SK-N-SH treated with all-trans-retinoic acid at 6 μM for 48 hours (cell line): ENCODE data around the gene SLC26A2.

Source experiments
- ARNTL ChIP-seq: fragments of 450-650 bp; formaldehyde crosslinking; IDR thresholded peaks from 2 replicates; pipeline ENCODE4 v1.5.0; 2020; ENCODE audit warnings: low read depth, mild to moderate bottlenecking, moderate library complexity, borderline replicate concordance
- GLIS3 ChIP-seq: fragments of 250-450 bp; sonication (Bioruptor Pico); IDR thresholded peaks from 2 replicates; pipeline ENCODE4 v1.5.0; 2020; ENCODE audit warnings: mild to moderate bottlenecking, moderate library complexity
- RARB ChIP-seq: fragments of 250-450 bp; sonication (Bioruptor Pico); IDR thresholded peaks from 2 replicates; pipeline ENCODE4 v1.8.0; 2021; ENCODE audit warnings: mild to moderate bottlenecking, moderate library complexity
- TCF4 ChIP-seq: fragments of 250-450 bp; sonication (Bioruptor Pico); IDR thresholded peaks from 2 replicates; pipeline ENCODE4 v1.8.0; 2021; ENCODE audit warnings: mild to moderate bottlenecking, moderate library complexity, borderline replicate concordance
- TOX ChIP-seq: fragments of 250-450 bp; sonication (Bioruptor Pico); IDR thresholded peaks from 2 replicates; pipeline ENCODE4 v1.8.0; 2021; ENCODE audit warnings: mild to moderate bottlenecking, moderate library complexity, borderline replicate concordance
- ZC3H10 ChIP-seq: fragments of 250-450 bp; sonication (Bioruptor Pico); IDR thresholded peaks from 2 replicates; pipeline ENCODE4 v1.5.1; 2021; ENCODE audit warnings: mild to moderate bottlenecking, moderate library complexity
- ZFP3 ChIP-seq: fragments of 250-450 bp; sonication (Bioruptor Pico); IDR thresholded peaks from 2 replicates; pipeline ENCODE4 v1.5.0; 2020; ENCODE audit warnings: mild to moderate bottlenecking, moderate library complexity
- ZFP30 ChIP-seq: fragments of 450-650 bp; formaldehyde crosslinking; IDR thresholded peaks from 2 replicates; pipeline ENCODE4 v1.5.0; 2022; ENCODE audit warnings: mild to moderate bottlenecking, moderate library complexity
- ZNF70 ChIP-seq: fragments of 450-650 bp; formaldehyde crosslinking; IDR thresholded peaks from 2 replicates; pipeline ENCODE4 v1.5.0; 2020; ENCODE audit warnings: mild to moderate bottlenecking, moderate library complexity
- TF ChIP-seq, protein P1 (sequence below): fragments of 250-450 bp; sonication (Bioruptor Pico); IDR thresholded peaks from 2 replicates; pipeline ENCODE4 v1.8.0; 2020; ENCODE audit warnings: mild to moderate bottlenecking, moderate library complexity, borderline replicate concordance
- TF ChIP-seq, protein P2 (sequence below): fragments of 250-450 bp; sonication (Bioruptor Pico); IDR thresholded peaks from 2 replicates; pipeline ENCODE4 v1.5.1; 2021; ENCODE audit warnings: mild to moderate bottlenecking, moderate library complexity

GRCh38 chr5:149979896-149980295 is 19.3 kb downstream of the SLC26A2 start:
- TF ChIP-seq, protein P1, sequence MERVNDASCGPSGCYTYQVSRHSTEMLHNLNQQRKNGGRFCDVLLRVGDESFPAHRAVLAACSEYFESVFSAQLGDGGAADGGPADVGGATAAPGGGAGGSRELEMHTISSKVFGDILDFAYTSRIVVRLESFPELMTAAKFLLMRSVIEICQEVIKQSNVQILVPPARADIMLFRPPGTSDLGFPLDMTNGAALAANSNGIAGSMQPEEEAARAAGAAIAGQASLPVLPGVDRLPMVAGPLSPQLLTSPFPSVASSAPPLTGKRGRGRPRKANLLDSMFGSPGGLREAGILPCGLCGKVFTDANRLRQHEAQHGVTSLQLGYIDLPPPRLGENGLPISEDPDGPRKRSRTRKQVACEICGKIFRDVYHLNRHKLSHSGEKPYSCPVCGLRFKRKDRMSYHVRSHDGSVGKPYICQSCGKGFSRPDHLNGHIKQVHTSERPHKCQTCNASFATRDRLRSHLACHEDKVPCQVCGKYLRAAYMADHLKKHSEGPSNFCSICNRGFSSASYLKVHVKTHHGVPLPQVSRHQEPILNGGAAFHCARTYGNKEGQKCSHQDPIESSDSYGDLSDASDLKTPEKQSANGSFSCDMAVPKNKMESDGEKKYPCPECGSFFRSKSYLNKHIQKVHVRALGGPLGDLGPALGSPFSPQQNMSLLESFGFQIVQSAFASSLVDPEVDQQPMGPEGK (CRISPR knock-in tag) = no peak
- TF ChIP-seq GLIS3 (CRISPR knock-in tag) (no peak), ZFP30 (CRISPR knock-in tag) (no peak), TCF4 (CRISPR knock-in tag) (no peak), ZFP3 (CRISPR knock-in tag) (no peak), ZNF70 (CRISPR knock-in tag) (no peak), ARNTL (CRISPR knock-in tag) (no peak), TOX (CRISPR knock-in tag) (no peak), RARB (CRISPR knock-in tag) (no peak), ZC3H10 (CRISPR knock-in tag) (no peak)
- TF ChIP-seq, protein P2, sequence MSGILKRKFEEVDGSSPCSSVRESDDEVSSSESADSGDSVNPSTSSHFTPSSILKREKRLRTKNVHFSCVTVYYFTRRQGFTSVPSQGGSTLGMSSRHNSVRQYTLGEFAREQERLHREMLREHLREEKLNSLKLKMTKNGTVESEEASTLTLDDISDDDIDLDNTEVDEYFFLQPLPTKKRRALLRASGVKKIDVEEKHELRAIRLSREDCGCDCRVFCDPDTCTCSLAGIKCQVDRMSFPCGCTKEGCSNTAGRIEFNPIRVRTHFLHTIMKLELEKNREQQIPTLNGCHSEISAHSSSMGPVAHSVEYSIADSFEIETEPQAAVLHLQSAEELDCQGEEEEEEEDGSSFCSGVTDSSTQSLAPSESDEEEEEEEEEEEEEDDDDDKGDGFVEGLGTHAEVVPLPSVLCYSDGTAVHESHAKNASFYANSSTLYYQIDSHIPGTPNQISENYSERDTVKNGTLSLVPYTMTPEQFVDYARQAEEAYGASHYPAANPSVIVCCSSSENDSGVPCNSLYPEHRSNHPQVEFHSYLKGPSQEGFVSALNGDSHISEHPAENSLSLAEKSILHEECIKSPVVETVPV (CRISPR knock-in tag) = no peak
